ENCODE measurements around the gene HAAO.

The HAAO gene

GRCh38 chr2:42733852-42734251 lies 58.5 kb downstream of the HAAO start:
- TF ChIP-seq SIN3A (IDR thresholded peaks at IDR 0.05; ENCODE audit: borderline replicate concordance, insufficient read depth, low read length) (no peak), REST (IDR thresholded peaks at IDR 0.05; ENCODE audit: insufficient read depth in 1 of 2, low read depth in 2 of 2, low read length in 2 of 2) (no peak), TAF1 (IDR thresholded peaks at IDR 0.05; ENCODE audit: borderline replicate concordance, insufficient read depth, low read length) (no peak), POLR2AphosphoS5 (IDR thresholded peaks at IDR 0.05; ENCODE audit: low read depth, low read length) (no peak), FOXP2 (optimal IDR thresholded peaks at IDR 0.05; ENCODE audit: borderline replicate concordance, extremely low read depth, extremely low read length, insufficient read depth) (no peak)

GRCh38 chr2:42726680-42727079 lies 65.7 kb downstream of the HAAO start:
- TF ChIP-seq REST (IDR thresholded peaks at IDR 0.05; ENCODE audit: insufficient read depth in 1 of 2, low read depth in 2 of 2, low read length in 2 of 2) (no peak), TAF1 (IDR thresholded peaks at IDR 0.05; ENCODE audit: borderline replicate concordance, insufficient read depth, low read length) (no peak), SIN3A (IDR thresholded peaks at IDR 0.05; ENCODE audit: borderline replicate concordance, insufficient read depth, low read length) (no peak), FOXP2 (optimal IDR thresholded peaks at IDR 0.05; ENCODE audit: borderline replicate concordance, extremely low read depth, extremely low read length, insufficient read depth) (no peak), POLR2AphosphoS5 (IDR thresholded peaks at IDR 0.05; ENCODE audit: low read depth, low read length) (no peak)

GRCh38 chr2:42725657-42726056 lies 66.7 kb downstream of the HAAO start:
- TF ChIP-seq REST (IDR thresholded peaks at IDR 0.05; ENCODE audit: insufficient read depth in 1 of 2, low read depth in 2 of 2, low read length in 2 of 2): no peak
- no peak for TF ChIP-seq TAF1 (IDR thresholded peaks at IDR 0.05; ENCODE audit: borderline replicate concordance, insufficient read depth, low read length)
- no peak for TF ChIP-seq POLR2AphosphoS5 (IDR thresholded peaks at IDR 0.05; ENCODE audit: low read depth, low read length)
- no peak for TF ChIP-seq SIN3A (IDR thresholded peaks at IDR 0.05; ENCODE audit: borderline replicate concordance, insufficient read depth, low read length)
- no peak for TF ChIP-seq FOXP2 (optimal IDR thresholded peaks at IDR 0.05; ENCODE audit: borderline replicate concordance, extremely low read depth, extremely low read length, insufficient read depth)

GRCh38 chr2:42724886-42725285 lies 67.5 kb downstream of the HAAO start:
- no peak for TF ChIP-seq REST (IDR thresholded peaks at IDR 0.05; ENCODE audit: insufficient read depth in 1 of 2, low read depth in 2 of 2, low read length in 2 of 2)
- no peak for TF ChIP-seq FOXP2 (optimal IDR thresholded peaks at IDR 0.05; ENCODE audit: borderline replicate concordance, extremely low read depth, extremely low read length, insufficient read depth)
- no peak for TF ChIP-seq TAF1 (IDR thresholded peaks at IDR 0.05; ENCODE audit: borderline replicate concordance, insufficient read depth, low read length)
- TF ChIP-seq SIN3A (IDR thresholded peaks at IDR 0.05; ENCODE audit: borderline replicate concordance, insufficient read depth, low read length): no peak
- no peak for TF ChIP-seq POLR2AphosphoS5 (IDR thresholded peaks at IDR 0.05; ENCODE audit: low read depth, low read length)

GRCh38 chr2:42723465-42723864 lies 68.9 kb downstream of the HAAO start:
- TF ChIP-seq TAF1 (IDR thresholded peaks at IDR 0.05; ENCODE audit: borderline replicate concordance, insufficient read depth, low read length) (no peak), FOXP2 (optimal IDR thresholded peaks at IDR 0.05; ENCODE audit: borderline replicate concordance, extremely low read depth, extremely low read length, insufficient read depth) (no peak), SIN3A (IDR thresholded peaks at IDR 0.05; ENCODE audit: borderline replicate concordance, insufficient read depth, low read length) (no peak), REST (IDR thresholded peaks at IDR 0.05; ENCODE audit: insufficient read depth in 1 of 2, low read depth in 2 of 2, low read length in 2 of 2) (no peak), POLR2AphosphoS5 (IDR thresholded peaks at IDR 0.05; ENCODE audit: low read depth, low read length) (no peak)

All from PFSK-1 (cell line).